Measurements from ENCODE around the gene RFXANK.
"Not testable (repeated sequence)": the region's sequence is repeated elsewhere in the genome, so short reads cannot be mapped to it uniquely, and the experiment has no call there.

Gene RFXANK

DNA sequence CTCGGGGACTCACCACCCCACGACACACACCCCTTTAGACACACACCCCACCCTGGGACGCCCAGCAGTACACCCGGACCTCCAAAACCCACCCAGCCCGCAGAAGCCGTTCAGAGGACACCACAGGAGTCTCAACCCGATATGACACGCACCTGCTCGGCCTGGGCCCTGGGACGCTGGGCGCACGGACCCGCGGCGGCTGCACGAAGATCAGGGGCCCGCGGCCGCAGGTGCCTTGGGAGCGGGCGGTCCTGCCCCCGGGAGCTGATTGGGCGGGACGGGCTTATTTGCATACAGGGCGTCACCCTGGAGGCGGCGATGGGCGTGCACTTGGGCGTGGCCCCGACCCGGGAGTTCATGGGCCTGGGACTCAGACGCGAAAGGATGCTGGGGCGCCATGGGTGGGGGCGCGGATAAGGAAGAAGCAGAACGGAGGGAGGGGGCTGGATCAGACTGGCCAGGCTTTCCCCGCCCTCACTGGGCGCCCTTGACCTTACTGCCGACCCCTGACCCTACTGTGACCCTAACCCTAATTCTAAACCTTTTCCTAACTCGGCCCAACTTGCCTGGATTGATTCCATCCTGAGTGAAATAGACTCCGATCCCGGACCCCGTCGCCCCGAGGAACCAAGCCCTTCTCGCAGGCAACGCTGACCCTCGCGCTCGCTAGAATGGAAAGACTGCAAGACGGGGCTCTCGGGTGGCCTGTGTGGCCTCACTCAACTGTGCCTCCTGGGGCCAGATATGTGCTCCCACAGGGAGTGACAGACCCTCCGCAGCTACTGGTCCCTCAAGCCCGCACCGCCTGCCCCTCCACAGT is 21.8 kb upstream of the RFXANK start, which contains the start of gene MEF2B:
Gene MEF2B (minus strand): TSS at position 211 of the 820 bp plus-strand sequence. CDS start 19,528 bp downstream, outside the sequence.
- no peak within 1 kb of the TSS for H3K4me3 ChIP-seq (replicated peaks; ENCODE audit: low read depth, low read length)
- DNase-seq (ENCODE audit: low read depth): peak; percentile 44

DNA sequence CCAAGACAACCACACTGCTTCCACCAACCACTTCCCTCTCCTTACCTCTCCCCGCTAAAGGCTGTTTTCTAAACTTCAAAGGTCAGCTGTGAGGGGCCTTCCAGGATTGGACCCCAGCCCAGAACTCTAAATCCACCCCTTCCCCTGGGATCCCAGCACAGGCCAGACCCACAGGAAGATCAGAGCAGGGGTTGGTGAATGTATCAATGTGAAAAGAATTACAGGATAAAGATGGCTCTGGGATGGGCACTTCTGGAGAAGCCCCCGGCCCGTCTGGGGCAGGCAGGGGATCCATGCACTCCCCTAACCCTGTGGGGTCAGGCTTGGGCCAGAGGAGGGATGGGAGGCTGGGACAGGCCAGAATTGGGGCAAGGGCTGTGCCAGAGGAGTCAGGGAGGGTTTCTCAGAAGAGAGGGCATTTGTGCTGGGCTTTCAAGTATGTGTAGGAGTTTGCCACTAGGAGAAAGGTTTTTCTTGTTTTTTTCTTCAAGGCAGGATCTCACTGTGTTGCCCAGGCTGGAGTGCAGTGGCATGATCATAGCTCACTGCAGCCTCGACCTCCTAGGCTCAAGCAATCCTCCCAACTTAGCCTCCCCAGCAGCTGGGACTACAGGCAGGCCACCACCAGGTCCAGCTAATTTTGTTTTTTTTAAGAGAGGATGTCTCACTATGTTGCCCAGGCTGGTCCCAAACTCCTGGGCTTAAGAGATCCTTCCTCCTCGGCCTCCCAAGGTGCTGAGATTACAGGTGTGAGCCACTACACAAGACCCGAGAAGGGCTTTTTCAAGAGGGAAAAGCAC is 21.0 kb upstream of the RFXANK start:
- no peak for DNase-seq (ENCODE audit: low read depth)
- H3K4me3 ChIP-seq (replicated peaks; ENCODE audit: low read depth, low read length): no peak overlapping the region
- TF ChIP-seq, protein P1, sequence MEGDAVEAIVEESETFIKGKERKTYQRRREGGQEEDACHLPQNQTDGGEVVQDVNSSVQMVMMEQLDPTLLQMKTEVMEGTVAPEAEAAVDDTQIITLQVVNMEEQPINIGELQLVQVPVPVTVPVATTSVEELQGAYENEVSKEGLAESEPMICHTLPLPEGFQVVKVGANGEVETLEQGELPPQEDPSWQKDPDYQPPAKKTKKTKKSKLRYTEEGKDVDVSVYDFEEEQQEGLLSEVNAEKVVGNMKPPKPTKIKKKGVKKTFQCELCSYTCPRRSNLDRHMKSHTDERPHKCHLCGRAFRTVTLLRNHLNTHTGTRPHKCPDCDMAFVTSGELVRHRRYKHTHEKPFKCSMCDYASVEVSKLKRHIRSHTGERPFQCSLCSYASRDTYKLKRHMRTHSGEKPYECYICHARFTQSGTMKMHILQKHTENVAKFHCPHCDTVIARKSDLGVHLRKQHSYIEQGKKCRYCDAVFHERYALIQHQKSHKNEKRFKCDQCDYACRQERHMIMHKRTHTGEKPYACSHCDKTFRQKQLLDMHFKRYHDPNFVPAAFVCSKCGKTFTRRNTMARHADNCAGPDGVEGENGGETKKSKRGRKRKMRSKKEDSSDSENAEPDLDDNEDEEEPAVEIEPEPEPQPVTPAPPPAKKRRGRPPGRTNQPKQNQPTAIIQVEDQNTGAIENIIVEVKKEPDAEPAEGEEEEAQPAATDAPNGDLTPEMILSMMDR (IDR thresholded peaks at IDR 0.05; ENCODE audit: low read length, missing control alignments): no peak

More for the DNA sequence above, 21.8 kb upstream of the RFXANK start, which contains the start of gene MEF2B:
- TF ChIP-seq, protein P1 (IDR thresholded peaks at IDR 0.05; ENCODE audit: low read length, missing control alignments): no peak

DNA sequence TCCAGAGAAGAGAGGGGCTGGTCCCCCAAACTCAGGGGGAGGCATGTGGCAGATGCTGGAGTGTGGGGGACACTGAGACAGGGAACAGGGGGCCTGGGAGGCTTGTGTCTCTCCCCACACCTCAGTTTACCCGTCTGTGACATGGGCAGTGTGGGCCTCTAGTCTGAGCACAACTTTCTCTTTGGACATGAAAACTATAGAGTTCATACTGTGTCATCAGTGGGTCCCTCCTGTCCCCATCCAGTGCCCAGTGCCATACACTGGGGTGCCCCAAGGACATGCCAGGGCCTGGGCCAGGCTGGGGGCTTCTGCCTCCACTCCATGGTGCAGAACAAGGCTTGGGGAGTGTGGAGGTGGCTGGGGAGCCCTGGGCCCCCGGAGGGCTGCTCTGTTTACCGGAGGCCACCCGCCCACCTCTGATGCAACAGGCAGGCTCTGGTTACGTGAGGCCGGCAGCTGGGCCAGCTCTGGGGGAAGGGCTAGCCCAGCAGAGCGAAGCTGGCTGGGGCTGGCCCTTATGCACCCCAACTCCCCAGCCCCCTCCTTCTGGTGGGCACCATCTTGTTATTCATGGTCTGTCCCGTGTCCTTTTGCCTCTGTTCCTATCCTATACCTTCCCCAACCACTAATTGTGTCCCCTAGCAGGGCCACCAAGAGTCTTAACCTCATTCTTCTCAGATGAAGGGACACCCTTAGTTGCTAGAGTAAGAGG is 20.1 kb upstream of the RFXANK start:
- TF ChIP-seq, protein P1 (IDR thresholded peaks at IDR 0.05; ENCODE audit: low read length, missing control alignments): no peak
- H3K4me3 ChIP-seq (replicated peaks; ENCODE audit: low read depth, low read length): no peak overlapping the region
- DNase-seq (ENCODE audit: low read depth): peak; percentile 56

DNA sequence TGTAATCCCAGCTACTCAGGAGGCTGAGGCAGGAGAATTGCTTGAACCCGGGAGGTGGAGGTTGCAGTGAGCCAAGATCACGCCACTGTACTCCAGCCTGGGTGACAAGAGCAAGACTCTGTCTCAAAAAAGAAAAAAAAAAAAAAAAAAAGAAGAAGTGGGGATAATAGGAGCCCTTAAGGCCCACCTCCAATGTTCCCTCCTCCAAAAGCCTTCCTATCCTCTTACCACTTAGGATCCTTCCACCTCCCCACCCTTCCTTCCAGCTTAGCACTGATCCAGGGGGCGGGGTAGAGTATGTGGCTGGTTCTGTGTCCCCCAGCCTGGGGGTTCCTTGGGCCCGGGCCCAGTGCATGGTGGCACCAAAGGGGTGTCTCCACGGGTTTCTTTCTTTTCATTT is 18.8 kb upstream of the RFXANK start:
- not testable (repeated sequence) for DNase-seq (ENCODE audit: low read depth)

DNA sequence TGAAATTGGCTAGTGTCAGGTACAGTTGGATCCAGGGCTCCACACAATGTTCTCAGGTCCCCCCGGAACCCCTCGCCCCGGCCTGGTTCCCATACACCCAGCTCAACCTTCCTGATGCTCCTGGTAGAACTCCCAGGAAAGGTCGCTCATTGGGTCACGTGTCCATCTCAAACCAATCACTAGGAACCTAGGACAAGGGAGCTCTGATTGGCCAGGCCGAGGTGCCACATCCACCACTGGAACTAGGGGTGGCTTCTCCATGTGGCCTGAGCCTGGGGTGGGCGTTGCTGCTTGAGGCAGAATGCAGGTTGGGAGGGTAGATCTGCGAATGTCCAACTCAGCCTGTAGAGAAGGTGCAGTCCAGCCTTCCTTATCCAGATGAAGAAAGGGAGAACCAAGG is 15.1 kb upstream of the RFXANK start:
- TF ChIP-seq, protein P1 (IDR thresholded peaks at IDR 0.05; ENCODE audit: low read length, missing control alignments): no peak
- DNase-seq (ENCODE audit: low read depth): no peak
- H3K4me3 ChIP-seq (replicated peaks; ENCODE audit: low read depth, low read length): no peak overlapping the region

More for the DNA sequence above, 18.8 kb upstream of the RFXANK start:
- not testable (repeated sequence) for H3K4me3 ChIP-seq (replicated peaks; ENCODE audit: low read depth, low read length)

DNA sequence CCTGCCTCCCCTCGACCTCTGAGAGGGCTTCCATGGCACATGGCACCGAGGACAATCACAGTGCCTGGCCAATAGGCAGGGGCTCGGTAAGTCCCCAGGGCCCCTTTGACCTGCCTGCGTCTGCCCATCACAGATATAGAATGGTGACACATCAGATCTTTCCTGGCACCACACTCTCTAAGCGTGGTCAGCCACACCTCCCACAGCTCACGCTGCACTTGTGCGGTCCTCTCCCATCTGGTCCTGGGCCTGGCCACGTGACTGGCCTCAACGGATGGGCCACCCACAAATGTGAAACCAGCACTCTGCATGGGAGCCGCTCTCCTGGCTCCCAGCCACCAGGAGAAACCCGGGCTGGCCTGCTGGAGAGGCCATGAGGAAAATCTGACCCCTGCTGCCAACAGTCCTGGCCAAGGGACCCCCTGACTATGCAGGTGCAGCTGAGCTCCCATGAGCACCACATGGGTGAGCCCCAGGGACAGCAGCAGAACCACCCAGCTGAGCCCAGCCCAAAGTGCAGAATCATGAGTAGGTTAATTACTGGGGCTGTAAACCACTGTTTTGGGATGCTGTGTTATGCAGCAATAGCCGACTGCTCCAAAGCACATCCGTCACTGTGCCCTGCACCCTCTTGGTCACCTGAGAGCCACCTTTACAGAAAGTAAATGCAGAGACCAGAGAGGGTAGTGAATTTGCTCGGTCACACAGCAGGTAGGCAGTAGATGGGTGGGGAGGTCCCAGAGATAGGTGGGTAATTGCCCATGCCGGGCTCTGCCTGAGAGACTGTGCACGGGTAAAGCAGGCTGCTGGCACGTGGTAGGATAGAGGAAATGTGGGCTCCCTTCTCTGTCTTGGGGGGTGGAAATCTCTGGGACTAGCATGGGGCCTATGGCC is 12.3 kb upstream of the RFXANK start:
- DNase-seq (ENCODE audit: low read depth): no peak
- H3K4me3 ChIP-seq (replicated peaks; ENCODE audit: low read depth, low read length): no peak overlapping the region
- TF ChIP-seq, protein P1 (IDR thresholded peaks at IDR 0.05; ENCODE audit: low read length, missing control alignments): no peak

All from fibroblast of pulmonary artery (primary cell).